H9 (cell line): ENCODE results near the gene TEX48. TPM values are rescaled to one million over a fixed set of nuclear protein-coding genes. Genes with fewer than 3 reads are reported as not detected.

Experiments used
- DNase-seq: peaks from one replicate; pipeline ENCODE4 v3.0.0-alpha.2; 2017
- H2AFZ ChIP-seq: one replicate; pipeline ENCODE4 v1.6.1; 2013; ENCODE audit warnings: mild to moderate bottlenecking, low read length, control low read depth, moderate library complexity
- H2AK5ac ChIP-seq: 2 replicates; pipeline ENCODE4 v1.6.1; 2013; ENCODE audit warnings: low read length, control low read depth, mixed read lengths; ENCODE audit not compliant: insufficient read length
- H2BK120ac ChIP-seq: one replicate; pipeline ENCODE4 v1.6.1; 2013; ENCODE audit warnings: low read depth, mild to moderate bottlenecking, low read length, control low read depth, inconsistent platforms; ENCODE audit not compliant: poor library complexity, severe bottlenecking
- H2BK12ac ChIP-seq: 2 replicates; pipeline ENCODE4 v1.6.1; 2013; ENCODE audit warnings: low read length, control low read depth, mixed read lengths, low read depth; ENCODE audit not compliant: insufficient read length
- H2BK15ac ChIP-seq: 2 replicates; pipeline ENCODE4 v1.6.1; 2013; ENCODE audit warnings: low read depth, low read length, control low read depth
- H2BK20ac ChIP-seq: one replicate; pipeline ENCODE4 v1.6.1; 2013; ENCODE audit warnings: low read depth, mild to moderate bottlenecking, low read length, control low read depth, inconsistent platforms; ENCODE audit not compliant: poor library complexity, severe bottlenecking
- H2BK5ac ChIP-seq: 2 replicates; pipeline ENCODE4 v1.6.1; 2013; ENCODE audit warnings: low read length, control low read depth, mixed read lengths; ENCODE audit not compliant: insufficient read length
- H3K14ac ChIP-seq: 2 replicates; pipeline ENCODE4 v1.6.1; 2013; ENCODE audit warnings: low read length, control low read depth; ENCODE audit not compliant: insufficient read depth
- H3K18ac ChIP-seq: 2 replicates; pipeline ENCODE4 v1.6.1; 2013; ENCODE audit warnings: low read depth, mild to moderate bottlenecking, mixed read lengths, low read length, control low read depth; ENCODE audit not compliant: insufficient read length
- H3K23ac ChIP-seq: 2 replicates; pipeline ENCODE4 v1.6.1; 2013; ENCODE audit warnings: low read length, control low read depth, mixed read lengths, low read depth; ENCODE audit not compliant: insufficient read length
- H3K23me2 ChIP-seq: 2 replicates; pipeline ENCODE4 v1.6.1; 2013; ENCODE audit warnings: low read depth, mild to moderate bottlenecking, mixed read lengths, low read length, control low read depth; ENCODE audit not compliant: insufficient read length, poor library complexity, severe bottlenecking
- H3K27ac ChIP-seq: 2 replicates; pipeline ENCODE4 v1.5.1; 2013; ENCODE audit warnings: low read length, control low read depth, mixed read lengths, low read depth; ENCODE audit not compliant: insufficient read length
- H3K27me3 ChIP-seq: 2 replicates; pipeline ENCODE4 v1.6.1; 2013; ENCODE audit warnings: low read length, control low read depth, inconsistent platforms; ENCODE audit not compliant: insufficient read depth
- H3K4ac ChIP-seq: 2 replicates; pipeline ENCODE4 v1.6.1; 2013; ENCODE audit warnings: low read depth, mild to moderate bottlenecking, control low read depth, inconsistent platforms, low read length, moderate library complexity
- H3K4me1 ChIP-seq: 2 replicates; pipeline ENCODE4 v1.6.1; 2013; ENCODE audit warnings: low read length, control low read depth, inconsistent platforms; ENCODE audit not compliant: insufficient read depth
- H3K4me2 ChIP-seq: 2 replicates; pipeline ENCODE4 v1.6.1; 2013; ENCODE audit warnings: low read length, control low read depth, mixed read lengths; ENCODE audit not compliant: insufficient read length, insufficient read depth
- H3K56ac ChIP-seq: 2 replicates; pipeline ENCODE4 v1.6.1; 2013; ENCODE audit warnings: low read depth, mild to moderate bottlenecking, mixed read lengths, low read length, control low read depth; ENCODE audit not compliant: insufficient read length
- H3K79me1 ChIP-seq: 2 replicates; pipeline ENCODE4 v1.6.1; 2013; ENCODE audit warnings: low read depth, mild to moderate bottlenecking, moderate library complexity, low read length, control low read depth, inconsistent platforms; ENCODE audit not compliant: insufficient read depth, poor library complexity, severe bottlenecking
- H3K79me2 ChIP-seq: 2 replicates; pipeline ENCODE4 v1.6.1; 2013; ENCODE audit warnings: low read length, control low read depth, inconsistent platforms; ENCODE audit not compliant: insufficient read depth
- H3K9ac ChIP-seq: 2 replicates; pipeline ENCODE4 v1.6.1; 2013; ENCODE audit warnings: low read length, control low read depth, mixed read lengths; ENCODE audit not compliant: insufficient read length; ENCODE audit errors: extremely low read depth
- H3K9me3 ChIP-seq: one replicate; pipeline ENCODE4 v1.6.1; 2013; ENCODE audit warnings: low read depth, low read length, inconsistent platforms; ENCODE audit not compliant: control insufficient read depth
- H3T11ph ChIP-seq: one replicate; pipeline ENCODE4 v1.6.1; 2013; ENCODE audit warnings: mild to moderate bottlenecking, low read length, control low read depth, inconsistent platforms
- H4K20me1 ChIP-seq: one replicate; pipeline ENCODE4 v1.6.1; 2013; ENCODE audit not compliant: control insufficient read depth, insufficient read length, insufficient read depth
- H4K5ac ChIP-seq: 2 replicates; pipeline ENCODE4 v1.6.1; 2013; ENCODE audit warnings: low read depth, mild to moderate bottlenecking, mixed read lengths, low read length, control low read depth; ENCODE audit not compliant: insufficient read length
- H4K8ac ChIP-seq: replicated peaks from 2 replicates; pipeline ENCODE4 v1.6.1; 2013; ENCODE audit warnings: low read length, control low read depth, mixed read lengths, low read depth; ENCODE audit not compliant: insufficient read length
- H4K91ac ChIP-seq: 2 replicates; pipeline ENCODE4 v1.6.1; 2013; ENCODE audit warnings: low read depth, mild to moderate bottlenecking, moderate library complexity, mixed read lengths, low read length, control low read depth; ENCODE audit not compliant: insufficient read length
- H3K27ac Mint-ChIP-seq, 3 experiments: 2 replicates in 2 of 3; 3 replicates in 1 of 3; pipeline ENCODE4 v1.8.0; 2020 to 2021; ENCODE audit warnings: mixed read lengths in 3 of 3, mild to moderate bottlenecking in 1 of 3, moderate library complexity in 1 of 3
- H3K27me3 Mint-ChIP-seq: 2 replicates; pipeline ENCODE4 v1.8.0; 2021; ENCODE audit warnings: low read depth, mild to moderate bottlenecking, moderate library complexity, mixed read lengths
- H3K36me3 Mint-ChIP-seq, 3 experiments: 2 replicates in 2 of 3; 3 replicates in 1 of 3; pipeline ENCODE4 v1.8.0; 2020 to 2021; ENCODE audit warnings: low read depth in 3 of 3, mixed read lengths in 3 of 3; ENCODE audit not compliant: insufficient read depth in 1 of 3
- H3K4me1 Mint-ChIP-seq, 2 experiments: 2 replicates each; pipeline ENCODE4 v1.8.0; 2020; ENCODE audit warnings: mixed read lengths in 2 of 2
- H3K4me3 Mint-ChIP-seq, 2 experiments: 2 replicates in 1 of 2; 3 replicates in 1 of 2; pipeline ENCODE4 v1.8.0; 2020 to 2021; ENCODE audit warnings: mild to moderate bottlenecking in 2 of 2, mixed read lengths in 2 of 2, moderate library complexity in 1 of 2
- H3K9me3 Mint-ChIP-seq, 2 experiments: 2 replicates in 1 of 2; 3 replicates in 1 of 2; pipeline ENCODE4 v1.8.0; 2020; ENCODE audit warnings: mild to moderate bottlenecking in 2 of 2, mixed read lengths in 2 of 2, moderate library complexity in 1 of 2
- CTCF ChIP-seq: fragments of 200-600 bp; sonication (generic); conservative IDR thresholded peaks from 3 replicates; pipeline ENCODE4 v1.8.0; 2021; ENCODE audit warnings: antibody characterized with exemption, mild to moderate bottlenecking
- WGBS: extraction: QIAGEN DNeasy Blood & Tissue Kit; methylation state at CpG from one replicate; pipeline ENCODE4 v1.1.7; 2013; ENCODE audit warnings: missing lambda C conversion rate, low lambda C conversion rate, mixed read lengths; ENCODE audit not compliant: insufficient read length; ENCODE audit errors: extremely low coverage; 5-methylcytosine and 5-hydroxymethylcytosine counted together
- total RNA-seq: library from RNA; stranded (reverse); gene quantifications from 2 replicates; pipeline ENCODE4 v1.2.1, GENCODE V29; 2021

Gene TEX48
- total RNA-seq, 1 experiment from 2014 or later = not detected

DNA sequence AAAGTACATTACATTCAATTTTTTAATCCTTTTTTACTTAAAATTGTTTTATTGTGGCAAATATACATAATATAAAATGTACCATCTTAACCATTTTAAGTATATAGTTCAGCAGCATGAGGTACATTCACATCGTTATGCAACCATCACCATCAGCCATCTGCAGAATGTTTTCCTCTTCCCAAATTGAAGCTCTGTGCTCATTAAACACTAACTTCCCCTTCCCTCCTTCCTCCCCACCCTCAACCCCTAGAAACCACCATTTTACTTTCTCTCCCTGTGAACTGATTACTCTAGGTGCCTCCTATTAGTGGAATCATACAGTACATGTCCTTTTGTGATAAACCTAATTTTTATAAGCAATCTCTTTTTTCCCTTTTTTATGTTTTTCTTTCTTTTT is 40.0 kb downstream of the TEX48 start:
- Histone ChIP-seq H2BK15ac (no peak overlapping the region), H3K4ac (no peak overlapping the region), H3K9ac (no peak overlapping the region), H2BK5ac (no peak overlapping the region), H3K27me3 (no peaks in the 10 kb centered on the region), H4K20me1 (no peaks in the 10 kb centered on the region), H4K5ac (no peak overlapping the region), H4K8ac (no peak overlapping the region), H3K4me1 (no peaks in the 10 kb centered on the region), H3K9me3 (no peaks in the 10 kb centered on the region), H3K79me2 (no peaks in the 10 kb centered on the region), H3K79me1 (no peaks in the 10 kb centered on the region), H2AK5ac (no peak overlapping the region), H2AFZ (no peak overlapping the region), H3K27ac (no peak overlapping the region), H3K23me2 (no peaks in the 10 kb centered on the region), H2BK120ac (no peak overlapping the region), H3K56ac (no peak overlapping the region), H3K14ac (no peak overlapping the region), H3T11ph (no peak overlapping the region), H3K23ac (no peak overlapping the region), H3K4me2 (no peak overlapping the region), H2BK12ac (no peak overlapping the region), H4K91ac (no peak overlapping the region), H3K18ac (no peak overlapping the region), H2BK20ac (no peak overlapping the region)
- Mint-ChIP-seq H3K27ac (no peak overlapping the region), H3K4me1 (no peaks in the 10 kb centered on the region), H3K27me3 (no peaks in the 10 kb centered on the region), H3K9me3 (peaks cover under 1 to 2% of the 10 kb centered on the region in 2 experiments; a peak in 2 of 5 replicates), H3K4me3 (no peak overlapping the region), H3K36me3 (peaks cover 21 to 39% (median 22%) of the 10 kb centered on the region in 3 experiments)
- no CpG with 5 or more reads among the region's 1 CpG for WGBS
- TF ChIP-seq CTCF = no peak
- DNase-seq = no peak
